Posterior cingulate gyrus (tissue), 11 donors: ENCODE results near the gene MYLK3.
"Not testable (repeated sequence)": the region's sequence is repeated elsewhere in the genome, so short reads cannot be mapped to it uniquely, and the experiment has no call there.

Experiments used
- DNase-seq, 10 donors: peaks; one replicate each; pipeline versions ENCODE4 v3.0.0 to v3.0.0-alpha.2; 2020 to 2021; ENCODE audit warnings: mixed read lengths in 3 of 10
- intact Hi-C: fragments of 100-400 bp; cut with DNase I; formaldehyde crosslinking; loops from one replicate; pipeline ENCODE4 v1.15.1; 2023

The MYLK3 gene

DNA sequence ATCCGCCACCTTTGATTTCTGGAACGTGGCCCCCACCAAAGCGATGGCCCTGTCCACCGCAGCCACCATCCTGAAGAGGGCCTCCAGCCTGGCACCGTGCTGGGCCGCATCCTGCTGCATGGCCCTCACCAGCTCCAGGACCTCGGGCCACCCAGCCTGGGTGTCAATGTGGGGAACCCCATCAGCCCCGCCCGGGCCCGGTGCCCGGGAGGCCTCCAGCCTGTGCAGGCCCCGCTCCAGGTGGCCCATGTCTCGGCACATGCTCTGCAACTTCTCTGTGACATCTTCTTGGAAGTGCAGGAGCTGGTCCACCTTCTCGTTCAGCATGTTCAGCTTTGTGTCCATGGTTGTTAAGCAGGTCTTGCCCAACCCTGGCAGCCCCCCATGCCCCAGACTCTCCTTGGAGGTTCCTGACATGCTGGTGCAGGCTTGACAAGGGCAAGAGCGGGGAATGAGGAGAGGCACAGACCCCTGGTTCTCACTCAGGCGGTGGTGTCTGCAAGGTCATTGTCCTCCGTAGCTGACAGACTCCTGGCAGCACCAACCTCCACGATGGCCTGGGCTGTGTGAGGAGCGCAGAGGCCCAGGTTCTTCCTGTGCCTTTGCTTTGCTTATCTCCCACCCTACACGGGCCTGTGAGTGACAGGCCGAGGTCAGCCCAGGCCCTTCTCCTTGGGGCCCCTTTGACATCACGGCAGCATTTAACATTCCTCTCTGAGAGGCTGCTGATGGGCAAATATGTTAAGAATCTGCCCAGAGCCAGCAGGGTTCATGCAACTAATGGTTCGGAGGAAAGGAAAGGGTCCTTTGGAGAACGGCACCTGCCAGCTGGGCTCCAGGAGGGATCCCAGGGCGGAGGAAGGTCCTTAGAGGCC, at the start of gene MYLK3:
TSS of gene MYLK3 (minus strand) at position 568 of the 875 bp plus-strand sequence. CDS start at position 417, 151 bp downstream.
- intact Hi-C loops: no loop called here
- peak in 2 of 10 donors; percentile 66 to 77 for DNase-seq

DNA sequence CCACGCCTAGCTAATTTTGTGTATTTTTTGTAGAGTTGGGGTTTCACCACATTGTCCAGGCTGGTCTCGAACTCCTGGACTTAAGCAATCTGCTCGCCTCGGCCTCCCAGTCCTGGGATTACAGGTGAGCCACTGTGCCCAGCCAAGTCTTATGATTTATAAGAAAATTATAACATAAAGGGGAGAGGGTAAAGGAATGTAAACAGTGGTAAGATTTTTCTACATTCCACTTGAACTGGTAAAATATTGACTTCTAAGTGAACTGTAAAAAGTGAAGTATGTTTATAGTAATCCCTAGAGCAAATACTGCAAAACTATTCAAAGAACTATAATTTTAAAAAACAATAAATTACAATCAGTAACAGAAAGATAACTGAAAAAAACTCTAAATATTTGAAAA, 49.4 kb upstream of the MYLK3 start:
- intact Hi-C loops: no loop called here
- no peak for DNase-seq

DNA sequence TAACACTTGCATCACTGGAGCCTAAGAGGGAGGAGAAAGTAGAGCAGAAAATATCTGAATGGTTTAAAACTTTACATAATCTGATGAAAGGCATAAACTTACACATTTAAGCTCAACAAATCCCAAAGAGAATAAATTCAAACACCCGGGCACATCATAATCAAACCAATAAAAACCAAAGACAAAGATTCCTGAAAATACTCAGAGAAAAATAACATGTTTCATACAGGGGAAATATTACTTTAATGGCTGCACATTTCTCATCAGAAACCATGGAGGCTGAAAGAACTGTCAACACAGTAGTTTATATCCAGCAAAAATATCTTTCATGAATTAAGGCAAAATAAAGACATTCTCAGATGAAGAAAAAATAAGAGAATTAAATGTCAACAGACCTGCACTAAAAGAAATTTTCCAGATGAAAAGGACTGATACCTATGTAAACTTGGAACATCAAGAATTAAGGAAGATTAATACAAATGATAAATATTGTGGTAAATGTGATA, 48.7 kb upstream of the MYLK3 start:
- intact Hi-C loops: no loop called here
- no peak for DNase-seq

DNA sequence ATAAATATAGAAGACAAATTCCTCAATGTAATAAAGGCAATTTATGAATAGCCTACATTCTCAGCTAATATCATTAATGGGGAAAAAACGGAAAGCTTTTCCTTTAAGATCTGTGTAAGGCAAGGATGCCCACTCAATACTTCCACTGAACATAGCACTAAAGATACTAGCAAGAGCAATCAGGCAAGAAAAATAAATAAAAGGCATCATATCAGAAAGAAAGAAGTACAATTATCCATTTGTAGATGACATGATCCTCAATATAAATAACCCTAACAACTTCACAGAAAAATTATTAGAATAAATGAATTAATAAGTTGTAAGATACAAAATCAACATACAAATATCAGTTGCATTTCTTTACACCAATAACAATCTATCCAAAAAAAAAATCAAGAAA, 45.7 kb upstream of the MYLK3 start:
- DNase-seq: no peak
- intact Hi-C loops: no loop called here

DNA sequence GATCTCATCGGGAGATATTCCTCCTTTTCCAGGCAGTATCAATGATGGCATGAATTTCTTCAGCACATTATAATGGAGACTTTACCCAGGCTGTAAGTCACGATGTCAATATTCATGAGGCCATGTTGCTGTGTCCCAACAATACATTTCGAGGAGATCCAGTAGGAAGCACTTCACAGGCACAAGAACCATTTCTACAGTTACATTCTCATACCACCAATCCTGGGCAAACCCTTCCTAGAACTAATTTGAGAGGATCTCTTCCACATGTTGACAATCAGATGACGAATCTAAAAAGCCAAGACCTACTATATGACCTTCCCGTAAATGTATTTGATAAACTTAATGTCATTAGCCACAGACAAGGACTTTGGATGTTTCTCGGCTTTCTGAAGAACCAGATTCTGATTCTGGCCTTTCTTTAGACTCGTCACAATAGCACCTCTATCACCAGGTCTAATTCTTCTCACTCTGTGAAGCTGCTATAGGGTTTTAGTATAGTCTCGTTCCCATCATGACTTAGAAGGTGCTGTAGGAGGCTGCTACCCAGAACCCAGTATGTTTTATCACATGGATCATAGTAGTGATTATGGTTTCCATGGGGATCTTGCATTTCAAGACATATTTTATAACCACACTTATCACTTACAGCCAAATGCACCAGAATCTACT, 42.6 kb upstream of the MYLK3 start:
- intact Hi-C loops: no loop called here
- DNase-seq: no peak

DNA sequence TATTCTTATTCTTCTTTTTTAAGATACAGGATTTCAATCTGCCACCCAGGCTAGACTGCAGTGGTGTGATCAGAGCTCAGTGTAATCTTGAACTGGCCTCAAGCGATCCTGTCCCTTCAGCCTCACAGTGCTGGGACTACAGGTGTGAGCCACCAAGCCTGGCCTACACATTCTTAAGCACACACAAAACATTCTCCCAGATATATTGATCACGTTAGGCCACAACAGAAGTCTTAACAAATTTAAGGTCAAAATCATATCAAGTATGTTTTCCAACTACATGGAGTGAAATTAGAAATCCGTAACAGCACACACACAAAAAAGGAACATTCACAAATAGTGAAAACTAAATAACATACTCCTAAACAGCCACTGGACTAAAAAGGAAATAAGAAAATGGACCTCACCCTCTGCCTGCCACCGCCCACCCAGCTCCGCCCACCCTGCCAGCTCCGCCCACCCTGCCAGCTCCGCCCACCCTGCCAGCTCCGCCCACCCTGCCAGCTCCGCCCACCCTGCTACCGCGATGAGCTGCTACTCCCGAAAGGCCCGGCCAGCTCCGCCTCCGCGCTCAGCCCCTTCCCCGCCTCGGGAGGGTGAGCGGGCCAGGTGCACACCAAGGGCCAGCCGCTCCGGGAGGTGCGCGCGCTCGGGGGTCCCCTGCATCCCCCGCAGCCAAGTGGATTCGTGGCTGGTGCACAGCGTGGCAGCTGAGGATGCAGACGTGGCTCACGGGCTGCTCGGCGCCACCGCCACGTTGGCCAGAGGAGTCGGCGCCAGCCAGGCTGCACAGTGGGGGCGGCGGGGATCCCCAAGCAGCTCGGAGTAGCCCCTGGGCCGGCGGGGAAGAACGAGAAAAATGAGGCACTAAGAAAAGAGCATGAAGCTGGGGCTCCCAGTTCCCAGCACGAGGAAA, 41.6 kb upstream of the MYLK3 start:
- intact Hi-C loops: no loop called here
- peak; percentile 38 to 96 (median 72) for DNase-seq

DNA sequence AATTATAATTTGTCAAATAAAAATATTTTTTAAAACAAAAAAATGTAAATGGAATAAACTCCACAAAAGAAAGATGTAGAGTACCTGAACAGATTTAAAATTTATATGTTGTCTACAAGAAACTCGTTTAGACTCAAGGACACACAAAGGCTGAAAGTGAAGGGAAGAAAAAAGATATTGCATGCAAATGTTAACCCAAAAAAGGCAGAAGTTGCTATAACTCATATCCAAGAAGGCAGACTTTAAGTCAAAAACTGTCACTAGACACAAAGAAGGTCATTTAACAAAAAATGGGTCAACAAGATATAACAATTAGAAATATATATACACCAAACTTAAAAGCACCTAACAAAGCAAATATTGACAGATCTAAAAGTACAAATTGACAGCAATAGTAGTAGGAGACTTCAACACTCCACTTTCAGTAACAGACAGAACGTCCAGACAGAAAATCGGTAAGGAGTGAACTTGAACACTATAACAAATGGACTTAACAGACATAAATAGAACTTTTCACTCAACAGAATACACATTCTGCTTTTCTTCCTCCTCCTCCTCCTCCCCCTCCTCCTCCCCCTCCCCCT, 40.8 kb upstream of the MYLK3 start:
- no peak for DNase-seq
- intact Hi-C loops: no loop called here

DNA sequence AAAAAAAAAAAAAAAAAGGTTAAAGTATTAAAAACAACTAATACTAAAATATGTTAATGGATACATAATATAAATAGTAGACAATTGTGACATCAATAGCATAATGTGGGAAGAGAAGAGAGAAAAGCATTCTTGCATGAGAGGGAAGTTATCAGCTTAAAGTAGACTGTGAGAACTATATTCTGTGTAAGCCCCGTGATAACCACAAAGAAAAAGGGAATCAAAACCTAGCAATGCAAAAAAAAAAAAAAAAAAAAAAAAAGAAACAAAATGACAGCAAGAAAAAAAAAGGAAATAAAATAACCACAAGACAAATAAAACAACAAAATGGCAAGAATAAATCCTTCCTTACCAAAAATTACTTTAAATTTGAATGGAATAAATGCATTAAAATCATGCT, 39.8 kb upstream of the MYLK3 start:
- DNase-seq: no peak
- intact Hi-C loops: no loop called here

DNA sequence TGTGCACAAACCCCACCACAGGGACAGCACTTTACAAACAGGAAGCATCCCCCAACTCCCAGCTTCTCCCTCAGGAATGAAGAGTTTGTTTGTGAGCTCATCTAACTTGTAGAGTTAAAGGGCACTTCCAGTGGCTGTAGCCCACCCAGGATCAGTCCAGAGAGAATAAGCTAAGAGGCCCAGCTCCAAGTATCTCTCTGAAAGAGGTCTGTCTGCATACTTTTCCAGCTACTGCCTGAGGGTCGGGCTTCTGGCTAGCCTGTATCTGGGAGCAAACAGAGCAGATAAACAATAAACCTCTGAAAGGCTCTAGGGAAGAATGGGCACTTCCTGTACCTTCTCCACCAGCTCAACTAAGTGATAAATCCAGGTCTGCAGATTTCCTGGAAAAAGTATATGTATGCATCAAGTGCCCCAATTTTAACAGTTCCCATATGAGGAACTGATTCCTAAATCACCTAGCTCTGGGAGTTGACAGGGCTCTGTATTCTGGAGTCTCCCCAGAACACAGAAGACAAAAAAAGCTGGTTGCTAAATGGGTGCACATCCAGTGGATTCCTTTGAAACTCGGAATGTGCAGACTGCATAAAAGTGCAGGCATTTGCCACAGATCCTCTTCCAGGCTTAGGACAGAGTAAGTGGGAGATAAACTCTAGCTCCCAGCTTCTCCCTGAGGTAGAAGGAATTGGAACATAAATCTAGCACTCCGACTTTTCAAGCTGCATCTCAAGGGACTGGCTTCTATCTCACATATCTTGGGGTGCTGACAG, 37.1 kb upstream of the MYLK3 start:
- DNase-seq: no peak
- intact Hi-C loops: no loop called here

DNA sequence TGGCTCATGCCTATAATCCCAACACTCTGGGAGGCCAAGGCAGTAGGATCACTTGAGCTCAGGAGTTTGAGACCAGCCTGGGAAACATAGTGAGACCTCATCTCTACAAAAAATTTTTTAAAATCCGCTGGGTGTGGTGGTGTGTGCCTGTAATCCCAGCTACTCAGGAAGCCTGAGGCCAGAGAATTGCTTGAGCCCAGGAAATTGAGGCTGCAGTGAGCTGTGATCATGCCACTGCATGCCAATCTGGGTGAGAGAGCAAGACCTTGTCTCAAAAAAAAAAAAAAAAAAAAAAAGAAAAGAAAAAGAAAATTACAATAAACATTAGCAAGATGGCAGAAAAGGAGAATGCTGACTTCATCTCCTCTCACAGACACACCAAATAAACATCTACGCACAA, 36.4 kb upstream of the MYLK3 start:
- DNase-seq, intact Hi-C loops: not testable (repeated sequence)

DNA sequence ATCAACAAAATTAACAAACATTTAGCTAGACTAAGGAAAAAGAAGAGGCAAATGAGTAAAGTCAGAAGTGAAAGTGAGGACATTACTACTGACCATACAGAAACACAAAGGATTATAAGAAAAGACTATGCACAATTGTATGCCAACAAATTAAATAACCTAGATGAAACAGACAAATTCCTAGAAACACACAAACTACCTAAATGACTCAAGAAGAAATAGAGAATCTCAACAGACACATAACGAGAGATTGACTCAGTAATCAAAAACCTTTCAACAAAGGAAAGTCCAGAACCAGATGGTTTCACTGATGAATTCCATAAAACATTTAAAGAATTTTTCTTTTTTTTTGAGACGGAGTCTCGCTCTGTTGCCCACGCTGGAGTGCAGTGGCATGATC, 35.7 kb upstream of the MYLK3 start:
- no peak for DNase-seq
- intact Hi-C loops: no loop called here

DNA sequence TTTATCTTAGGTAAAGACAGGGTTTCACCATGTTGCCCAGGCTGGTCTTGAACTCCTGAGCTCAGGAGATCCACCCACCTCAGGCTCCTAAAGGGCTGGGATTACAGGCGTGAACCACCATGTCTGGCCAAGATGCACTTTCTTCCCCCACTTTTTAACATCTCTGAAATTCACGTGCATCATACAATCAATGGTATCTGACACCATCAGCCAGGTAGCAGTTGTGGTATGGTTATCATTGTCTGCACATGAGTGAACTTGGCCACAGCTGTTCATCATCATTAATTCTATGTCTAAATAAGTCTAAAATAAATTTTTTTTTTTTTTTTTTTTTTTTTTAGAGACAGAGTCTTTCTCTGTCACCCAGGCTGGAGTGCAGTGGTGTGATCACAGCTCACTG, 34.2 kb upstream of the MYLK3 start:
- intact Hi-C loops: no loop called here
- no peak for DNase-seq

DNA sequence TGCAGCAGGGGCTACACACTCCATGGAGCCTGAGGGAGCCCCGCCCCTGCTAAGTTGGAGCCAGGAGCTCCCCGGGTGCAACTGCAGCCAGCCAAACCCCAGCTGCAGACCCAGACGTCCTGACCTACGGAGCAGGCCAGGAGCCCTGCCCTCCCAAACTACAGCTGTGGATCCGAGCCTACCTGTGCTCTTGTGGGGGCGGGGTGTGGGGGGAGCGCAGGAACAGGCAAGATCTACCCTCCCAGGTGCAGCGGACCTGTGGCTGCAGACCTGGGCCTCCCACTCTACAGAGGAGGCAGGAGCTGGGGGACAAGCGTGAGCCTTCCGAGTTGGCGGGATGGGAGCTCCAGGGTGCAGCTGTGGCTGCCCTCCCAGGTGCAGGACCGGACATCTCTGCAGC, 29.7 kb upstream of the MYLK3 start:
- intact Hi-C loops: no loop called here
- peak in 1 of 10 donors; percentile 33 for DNase-seq

DNA sequence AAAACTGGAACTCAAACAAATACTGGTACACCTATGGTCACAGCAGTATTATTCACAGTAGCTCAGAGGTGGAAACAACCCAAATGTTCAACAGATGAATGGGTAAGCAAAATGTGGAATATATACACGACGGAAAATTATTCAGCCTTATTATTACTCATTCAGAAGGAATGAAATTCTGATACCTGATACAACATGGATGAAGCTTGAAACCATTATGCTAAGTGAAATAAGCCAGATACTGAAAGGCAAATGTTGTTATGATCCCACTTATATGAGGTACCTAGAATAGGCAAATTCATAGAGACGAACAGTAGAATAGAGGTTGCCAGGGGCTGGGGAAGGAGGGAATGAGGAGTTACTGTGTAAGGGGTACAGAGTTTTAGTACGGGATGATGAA, 27.1 kb upstream of the MYLK3 start:
- intact Hi-C loops: no loop called here
- no peak for DNase-seq

DNA sequence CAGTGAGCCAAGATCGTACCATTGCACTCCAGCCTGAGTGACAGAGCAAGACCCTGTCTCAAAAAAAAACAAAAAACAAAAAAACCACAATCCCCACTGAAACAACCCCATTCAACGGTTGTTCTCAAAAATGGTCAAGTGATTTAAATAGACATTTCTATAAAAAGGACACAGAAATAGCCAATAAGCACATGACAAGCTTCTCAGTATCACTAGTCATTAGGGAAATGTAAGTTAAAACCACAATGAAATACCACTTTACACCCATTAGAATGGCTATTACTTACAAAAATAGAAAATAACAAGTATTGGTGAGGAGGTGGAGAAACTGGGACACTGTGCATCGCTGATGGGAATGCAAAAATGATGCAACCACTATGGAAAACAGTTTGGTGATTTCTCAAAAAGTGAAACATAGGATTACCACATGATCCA, 26.6 kb upstream of the MYLK3 start:
- intact Hi-C loops: no loop called here
- no peak for DNase-seq

DNA sequence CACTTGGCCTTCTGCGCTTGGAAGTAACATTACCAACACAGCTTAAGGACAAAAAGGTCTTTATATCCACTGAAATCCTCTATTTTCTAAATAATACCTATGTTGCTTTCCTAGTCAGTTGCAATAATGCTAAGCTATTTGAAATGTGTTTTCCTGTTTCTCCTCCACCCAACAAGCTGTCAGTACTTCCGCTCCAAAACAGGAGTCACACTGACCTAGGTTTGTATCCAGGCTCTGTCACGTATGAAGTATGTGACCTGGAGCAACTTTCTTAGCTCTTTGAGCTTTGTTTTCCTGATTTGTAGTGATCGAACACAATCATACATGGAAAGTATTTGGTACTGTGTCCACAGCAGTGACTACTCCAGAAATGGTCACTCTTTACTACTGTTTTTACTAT, 24.3 kb upstream of the MYLK3 start:
- DNase-seq: no peak
- intact Hi-C loops: no loop called here

DNA sequence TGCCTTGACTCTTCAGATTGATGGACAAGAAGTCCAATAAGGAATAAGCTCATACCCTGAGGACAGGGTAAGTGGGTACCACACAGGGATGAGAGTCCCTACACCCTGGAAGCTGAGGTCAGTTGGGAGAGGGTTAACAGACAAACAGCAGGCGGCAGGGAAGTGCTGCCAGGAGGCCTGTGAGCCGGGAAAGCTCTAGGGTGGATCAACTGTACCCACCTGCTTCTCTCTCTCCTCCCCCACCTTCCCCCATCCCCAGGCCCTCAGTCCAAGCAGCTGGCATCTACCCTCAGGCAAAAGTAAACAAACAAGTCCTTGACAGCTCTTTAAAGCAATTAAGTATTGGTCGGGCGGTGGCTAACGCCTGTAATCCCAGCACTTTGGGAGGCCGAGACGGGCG, 20.7 kb upstream of the MYLK3 start:
- intact Hi-C loops: no loop called here
- DNase-seq: no peak

DNA sequence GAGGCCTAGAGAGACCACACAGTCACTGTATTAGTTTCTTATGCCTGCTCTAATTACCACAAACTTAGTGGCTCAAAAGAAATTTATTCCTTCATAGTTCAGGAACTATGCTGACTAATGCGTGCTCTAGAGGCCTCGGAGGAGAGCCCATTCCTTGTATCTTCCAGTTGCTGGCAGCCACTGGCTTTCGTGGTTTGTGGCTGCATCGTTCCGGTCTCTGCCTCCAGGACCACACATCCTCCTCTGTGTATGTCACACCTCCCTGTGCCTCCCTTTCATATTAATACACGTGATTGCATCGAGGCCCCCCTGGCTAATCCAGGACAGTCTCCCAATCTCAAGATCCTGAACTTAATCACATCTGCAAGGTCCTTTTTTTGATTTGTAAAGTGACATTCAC, 16.9 kb upstream of the MYLK3 start:
- intact Hi-C loops: no loop called here

DNA sequence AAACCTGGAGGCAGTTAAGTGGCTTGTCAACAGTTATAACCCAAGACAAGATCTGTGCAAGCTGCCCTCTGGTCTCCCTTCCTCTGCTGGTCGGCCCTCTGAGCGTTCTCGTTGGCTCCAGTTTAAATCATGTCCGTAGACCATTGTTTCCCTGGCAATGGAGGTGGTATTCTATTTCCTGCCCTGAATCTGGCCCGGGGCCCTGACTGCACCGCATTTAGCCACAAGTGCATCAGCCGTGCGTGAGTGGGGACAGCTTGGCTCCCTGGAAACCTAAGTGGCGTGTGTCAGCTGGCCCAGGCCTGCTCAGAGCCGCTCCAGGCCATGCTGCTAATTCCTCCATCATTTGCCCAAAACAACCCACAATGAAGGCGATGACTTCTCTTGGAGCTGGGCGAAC, 15.0 kb upstream of the MYLK3 start:
- peak in 7 of 10 donors; percentile 22 to 88 (median 51) for DNase-seq
- intact Hi-C loops: no loop called here

More for the DNA sequence above, 16.9 kb upstream of the MYLK3 start:
- no peak for DNase-seq

DNA sequence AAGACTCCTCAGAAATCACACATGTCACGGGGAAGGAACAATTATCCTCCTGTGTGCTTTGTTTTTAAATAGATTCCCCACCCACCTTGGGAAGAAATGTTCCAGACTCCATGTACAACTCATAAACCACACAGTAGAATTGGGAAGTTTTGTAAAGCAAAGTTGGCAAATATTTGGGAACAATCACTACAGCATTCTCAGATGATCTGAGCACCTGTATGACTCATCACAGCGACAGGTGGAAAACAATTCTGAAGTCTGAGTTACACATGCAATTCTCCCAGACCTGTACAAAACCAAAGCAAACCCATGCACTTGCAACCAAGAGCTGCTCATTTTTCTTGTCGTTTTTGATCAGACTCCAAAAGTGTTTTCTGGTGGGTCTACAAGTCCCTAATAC, 14.4 kb upstream of the MYLK3 start:
- DNase-seq: no peak
- intact Hi-C loops: no loop called here
